GM19328 (cell line): ENCODE data around the gene HTR1D.
"Not testable (repeated sequence)": the region's sequence is repeated elsewhere in the genome, so short reads cannot be mapped to it uniquely, and the experiment has no call there.

Experiments
- ATAC-seq: cut with Tn5 transposase; IDR thresholded peaks from one replicate; pipeline ENCODE4 v1.9.1; 2021; ENCODE audit warnings: mild to moderate bottlenecking, moderate library complexity; ENCODE audit not compliant: unreplicated experiment

HTR1D gene

DNA sequence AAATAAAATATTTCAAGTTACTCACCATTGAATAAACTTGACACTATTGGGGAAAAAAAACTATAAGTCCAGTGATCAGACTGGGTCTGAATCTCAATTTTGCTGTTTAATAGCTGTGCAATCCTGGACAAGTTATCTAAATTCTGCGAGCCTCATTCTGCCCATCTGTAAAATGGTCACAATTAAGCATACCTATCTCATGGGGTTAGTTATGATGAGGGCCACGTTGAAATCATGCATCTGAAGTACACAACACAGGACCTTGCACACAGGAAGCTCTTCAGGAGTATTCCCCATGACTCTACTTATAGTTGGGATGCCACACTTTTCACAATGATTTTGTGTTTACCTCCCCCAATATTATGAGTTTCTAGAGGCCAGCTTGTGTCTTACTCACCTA is 3.8 kb upstream of the HTR1D start:
- ATAC-seq = no peak

DNA sequence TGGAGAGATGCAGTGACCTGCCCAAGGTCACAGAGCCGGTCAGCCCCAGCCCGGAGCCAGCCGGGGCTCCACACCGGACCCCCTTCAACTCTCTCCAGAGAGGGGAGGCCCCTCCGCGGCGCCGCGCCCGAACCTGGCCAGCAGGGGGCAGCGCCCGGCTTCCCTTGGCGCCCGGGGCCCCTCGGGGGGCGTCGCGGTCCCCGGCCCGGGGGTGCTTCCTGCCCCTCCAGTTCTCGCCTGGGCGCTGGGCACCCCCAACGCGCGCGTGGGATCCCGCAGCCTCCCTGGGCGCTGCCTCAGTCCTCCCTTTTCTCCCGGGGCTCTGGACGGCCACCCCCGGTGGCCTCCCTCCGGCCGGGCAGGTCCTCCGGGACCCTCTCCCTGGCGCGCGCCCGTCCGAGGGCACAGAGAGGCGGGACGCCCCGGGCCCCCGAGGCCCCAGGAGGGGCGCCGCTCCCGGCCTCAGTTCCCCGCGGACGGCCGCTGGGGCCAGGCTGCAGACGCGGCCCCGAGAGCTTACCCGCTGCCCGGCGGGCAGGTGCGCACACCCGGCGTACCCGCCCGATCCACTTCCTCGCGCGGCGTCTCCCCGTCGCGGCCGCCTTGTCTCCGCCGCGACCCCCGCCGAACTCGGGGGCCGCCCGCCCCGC is 406 bp downstream of the HTR1D start:
- no peak for ATAC-seq

DNA sequence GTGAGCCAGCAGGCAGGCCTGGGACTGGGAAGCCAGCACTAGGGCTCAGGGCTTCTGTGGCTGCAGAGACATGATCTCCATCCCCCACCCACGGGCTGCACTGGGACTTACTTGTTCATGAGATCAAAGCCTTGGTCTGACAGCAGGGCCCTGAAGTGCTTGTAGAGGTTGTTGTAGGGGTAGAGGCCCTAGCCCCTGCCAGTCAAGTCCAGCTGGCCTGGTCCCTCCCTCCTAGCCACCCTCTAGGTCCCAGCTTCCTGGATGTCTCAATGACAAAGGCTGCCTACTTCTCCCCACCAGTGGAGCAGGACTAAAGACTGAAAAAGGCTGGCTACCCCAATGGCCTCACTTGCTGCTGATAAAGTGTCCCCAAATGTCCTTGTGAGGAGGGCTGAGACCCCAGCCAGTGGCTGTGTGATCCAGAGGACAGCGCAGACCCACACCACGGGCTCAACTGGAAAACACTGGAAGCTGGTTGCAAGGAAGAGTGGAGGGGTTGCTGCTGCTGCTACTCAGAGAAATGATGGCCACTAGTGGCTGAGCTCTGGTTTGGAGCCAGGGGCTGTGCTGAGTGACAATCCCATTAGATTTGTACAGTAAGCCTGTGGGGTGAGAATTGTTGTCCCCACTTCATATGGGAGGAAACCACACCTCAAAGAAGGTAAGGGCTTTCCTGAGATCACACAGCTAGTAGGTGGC is 1.4 kb downstream of the HTR1D start:
- ATAC-seq = no peak

DNA sequence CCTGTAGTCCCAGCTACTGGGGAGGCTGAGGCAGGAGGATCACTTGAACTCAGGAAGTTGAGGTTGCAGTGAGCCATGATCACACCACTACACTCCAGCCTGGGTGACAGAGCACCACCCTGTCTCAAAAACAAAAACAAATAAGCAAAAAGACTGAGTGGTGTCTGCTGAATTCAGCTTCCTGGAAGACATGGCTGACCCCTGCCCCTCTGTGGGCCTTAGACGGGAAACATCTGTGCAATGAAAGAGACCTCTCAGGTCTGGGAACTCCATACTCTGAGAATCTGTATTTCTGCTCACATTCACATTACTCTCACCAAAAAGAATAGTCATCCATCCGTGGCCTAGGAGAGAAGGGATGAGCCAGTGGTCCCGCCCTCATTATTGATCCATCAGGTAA is 2.0 kb downstream of the HTR1D start:
- no peak for ATAC-seq

DNA sequence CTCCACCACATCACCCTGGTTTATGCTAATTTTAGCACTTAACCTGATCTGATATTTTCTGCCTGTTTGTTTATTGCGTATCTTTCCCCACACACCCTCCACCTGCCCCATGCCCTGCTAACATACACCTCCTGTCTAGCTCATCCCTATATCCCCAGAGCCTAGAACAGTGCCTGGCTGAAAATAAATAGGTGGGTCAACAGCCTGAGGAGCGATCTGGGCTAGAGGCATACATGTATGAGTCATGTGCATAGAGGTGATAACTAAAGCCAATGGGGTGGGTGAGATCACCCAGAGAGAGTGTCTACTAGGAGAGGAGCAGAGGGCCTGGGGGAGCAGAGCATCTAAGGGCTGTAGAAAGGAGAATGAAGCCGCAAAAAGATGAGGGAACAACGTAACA is 2.7 kb downstream of the HTR1D start:
- no peak for ATAC-seq

DNA sequence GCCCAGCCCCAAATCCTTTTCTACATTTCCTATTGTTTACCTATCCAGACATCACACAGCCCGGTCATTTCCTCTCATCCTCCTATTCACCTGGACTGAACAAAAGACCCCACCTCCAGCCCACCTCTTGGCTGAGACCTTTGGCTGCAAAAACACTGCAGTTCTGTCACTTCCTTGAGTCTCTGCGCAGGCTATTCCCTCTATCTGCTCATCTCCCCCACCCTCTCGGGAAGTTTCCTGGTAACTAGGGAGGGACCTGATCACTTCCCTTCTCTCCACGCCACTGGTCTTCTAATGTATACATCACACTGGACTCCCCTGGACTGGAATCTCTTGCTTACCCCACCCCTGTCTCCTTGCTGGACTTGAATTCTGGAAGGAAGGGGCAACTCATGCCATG is 5.3 kb downstream of the HTR1D start:
- ATAC-seq = no peak

DNA sequence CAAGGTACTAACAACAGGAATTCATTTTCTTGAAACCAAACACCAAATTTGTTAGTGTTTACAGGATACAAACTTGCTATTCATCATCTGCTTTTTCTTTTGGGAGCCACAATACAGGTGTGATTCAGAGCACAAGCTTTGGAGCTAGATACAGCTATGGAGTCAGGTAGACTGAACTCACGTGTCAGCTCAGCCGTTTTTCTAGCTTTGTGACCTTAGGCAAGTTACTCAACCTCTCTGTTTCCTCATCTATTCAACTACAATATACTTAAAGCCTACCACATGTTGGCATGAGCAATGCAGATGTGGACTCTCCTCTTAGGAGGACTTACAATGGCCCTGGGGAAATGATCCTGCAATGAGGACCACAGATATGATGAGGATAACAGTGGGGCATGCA is 6.3 kb downstream of the HTR1D start:
- no peak for ATAC-seq

DNA sequence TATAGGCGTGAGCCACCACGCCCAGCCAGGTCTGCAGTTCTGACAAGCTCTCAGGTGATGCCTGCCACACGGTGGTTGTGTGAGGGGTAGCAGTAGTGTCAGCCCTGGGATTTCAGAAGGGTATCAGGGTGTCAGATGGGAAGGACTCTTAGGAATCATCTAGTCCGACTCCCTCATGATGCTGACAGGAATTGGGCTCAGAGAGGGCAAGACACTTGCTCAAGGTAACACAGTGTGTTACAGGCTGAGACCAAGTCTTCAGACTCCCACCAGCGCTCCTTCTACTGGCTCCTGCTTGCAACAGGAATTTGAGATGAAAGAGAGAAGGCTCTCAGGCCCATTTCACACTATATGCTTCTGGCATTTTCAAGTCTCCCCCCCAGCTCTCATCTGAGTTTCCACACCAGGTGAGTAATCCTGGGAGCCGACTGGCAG is 6.9 kb downstream of the HTR1D start:
- ATAC-seq = no peak

DNA sequence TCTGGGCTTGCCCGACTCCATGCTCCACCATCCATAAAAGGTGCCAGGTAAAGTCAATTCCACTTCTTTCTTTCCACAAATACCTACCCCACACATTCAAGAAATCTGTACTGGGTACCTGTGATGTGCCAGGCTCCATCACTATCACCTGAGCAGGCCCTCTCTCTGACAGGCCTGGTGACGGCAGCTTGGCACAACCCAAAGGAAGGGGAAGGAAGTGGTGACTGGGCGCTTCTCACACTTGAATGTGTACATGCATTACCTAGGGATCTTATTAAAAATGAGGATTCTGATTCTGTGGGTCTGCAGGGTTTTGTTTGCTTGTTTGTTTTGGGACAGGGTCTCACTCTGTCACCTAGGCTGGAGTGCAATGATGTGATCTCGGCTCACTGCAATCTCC is 7.5 kb downstream of the HTR1D start:
- ATAC-seq = no peak

DNA sequence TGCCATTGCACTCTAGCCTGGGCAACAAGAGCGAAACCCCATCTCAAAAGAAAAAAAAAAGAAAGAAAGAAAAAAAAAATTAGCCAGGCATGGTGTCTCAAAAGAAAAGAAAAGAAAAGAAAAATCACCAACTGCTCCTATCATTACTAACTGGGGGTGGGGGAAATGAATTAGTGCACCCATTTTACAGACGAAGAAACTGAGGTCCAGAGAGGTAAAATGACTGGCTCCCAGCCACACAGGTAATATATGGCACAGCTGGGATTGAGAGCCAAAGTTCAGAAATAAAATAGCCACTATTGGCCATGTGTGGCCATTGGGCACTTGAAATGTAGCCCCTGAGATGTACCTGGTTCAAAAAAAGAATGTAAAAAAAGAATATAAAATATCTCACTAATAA is 8.8 kb downstream of the HTR1D start:
- no peak for ATAC-seq

DNA sequence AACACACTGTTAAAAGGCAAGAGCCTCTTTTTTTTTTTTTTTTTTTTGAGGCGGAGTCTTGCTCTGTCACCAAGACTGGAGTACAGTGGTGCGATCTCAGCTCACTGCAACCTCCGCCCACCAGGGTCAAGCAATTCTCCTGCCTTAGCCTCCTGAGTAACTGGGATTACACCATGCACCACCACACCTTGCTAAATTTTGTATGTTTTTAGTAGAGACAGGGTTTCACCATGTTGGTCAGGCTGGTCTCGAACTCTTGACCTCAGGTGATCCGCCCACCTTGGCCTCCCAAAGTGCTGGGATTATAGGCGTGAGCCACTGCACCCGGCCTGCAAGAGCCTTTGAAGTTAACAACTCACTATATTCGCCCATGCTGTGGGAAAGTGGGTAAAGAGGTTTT is 9.6 kb downstream of the HTR1D start:
- not testable (repeated sequence) for ATAC-seq

DNA sequence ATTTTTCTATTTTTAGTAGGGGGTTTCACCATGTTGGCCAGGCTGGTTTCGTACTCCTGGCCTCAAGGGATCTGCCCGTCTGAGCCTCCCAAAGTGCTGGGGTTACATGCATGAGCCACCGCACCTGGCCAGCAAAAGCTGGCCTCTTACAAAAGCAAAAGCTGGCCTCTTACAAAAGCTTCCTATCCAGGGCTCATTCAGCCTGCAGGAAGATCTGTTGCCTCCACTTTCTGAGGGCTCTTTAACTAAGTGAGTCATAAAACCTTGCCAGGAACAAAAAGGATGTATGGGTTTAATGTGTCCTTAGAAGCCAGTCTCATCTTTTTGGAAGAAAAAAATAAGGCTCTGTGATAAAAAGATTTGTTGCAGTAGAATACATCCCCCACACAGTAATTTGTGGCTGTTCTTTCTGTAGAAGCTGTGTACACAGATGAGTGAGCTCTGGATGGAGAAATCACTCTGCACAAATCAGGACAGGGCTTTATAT is 15.0 kb downstream of the HTR1D start:
- ATAC-seq = no peak

DNA sequence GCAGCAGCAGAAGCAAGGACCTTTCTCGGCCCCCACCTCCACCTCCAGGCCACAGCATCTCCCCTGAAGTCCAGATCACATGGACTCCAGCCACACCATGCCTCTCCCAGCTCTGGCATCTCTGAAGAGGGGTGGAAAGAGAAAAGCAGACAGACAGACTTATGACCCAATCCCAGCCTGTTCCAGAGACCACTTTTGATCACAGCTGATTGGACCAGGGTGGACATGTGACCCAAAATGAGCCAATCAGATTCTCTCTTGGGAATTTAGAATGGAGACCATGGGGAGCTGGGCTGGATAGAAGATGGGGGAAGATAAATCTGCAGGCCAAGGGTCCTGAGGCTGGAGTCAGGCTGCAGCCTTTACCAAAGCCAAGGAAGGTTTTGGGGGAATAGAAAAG is 16.4 kb downstream of the HTR1D start:
- ATAC-seq = no peak

DNA sequence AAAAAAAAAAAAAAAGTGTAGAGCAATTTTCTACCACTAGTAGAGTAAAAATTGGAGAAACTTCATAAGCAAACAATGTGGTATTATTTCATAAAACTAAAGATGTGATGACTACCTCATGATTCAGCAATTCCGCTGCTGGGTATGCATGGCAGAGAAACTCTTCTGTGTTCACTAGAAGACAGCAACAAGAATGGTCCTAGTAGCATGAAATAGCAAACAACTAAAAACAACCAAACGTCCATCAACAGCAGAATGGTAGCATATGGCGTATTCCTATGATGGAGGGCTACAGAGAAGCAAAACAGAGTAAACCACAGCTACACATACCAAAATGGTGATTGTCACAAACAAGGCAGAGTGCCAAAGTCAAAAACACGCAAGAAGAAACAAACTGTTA is 18.9 kb downstream of the HTR1D start:
- ATAC-seq = no peak

DNA sequence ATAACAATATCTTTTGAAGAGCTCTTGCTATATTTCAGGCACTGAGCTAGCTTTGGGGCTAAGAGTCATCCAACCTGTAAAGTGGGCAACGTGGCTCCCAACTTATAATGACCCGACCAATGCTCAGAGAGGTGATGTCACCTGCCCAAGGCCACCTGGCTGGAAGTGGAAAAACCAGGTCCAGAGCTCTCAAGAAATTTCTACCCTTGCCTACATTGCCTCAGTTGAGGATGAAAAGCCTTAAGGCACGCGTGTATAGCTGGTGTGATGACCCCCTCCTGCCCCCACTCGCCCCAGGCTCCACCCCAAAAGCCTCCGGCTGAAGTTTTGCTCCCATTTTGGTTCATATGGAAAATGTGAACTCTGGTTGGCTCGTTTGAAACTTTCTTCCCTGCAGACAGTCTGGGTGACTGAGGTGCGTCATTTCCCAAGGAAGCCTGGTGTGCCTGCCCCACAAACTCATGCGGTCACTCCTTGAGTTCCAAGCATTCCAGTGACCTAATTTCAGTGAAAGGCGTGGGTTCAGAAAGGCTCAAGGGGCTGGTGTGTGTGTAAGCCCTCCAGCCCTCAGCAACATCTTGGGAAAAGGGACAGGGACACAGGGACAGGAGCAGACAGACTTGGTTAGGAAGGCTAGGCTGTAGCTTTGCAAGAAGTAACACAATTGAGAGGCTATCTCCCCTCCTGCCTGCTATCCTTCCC is 20.5 kb downstream of the HTR1D start:
- no peak for ATAC-seq

DNA sequence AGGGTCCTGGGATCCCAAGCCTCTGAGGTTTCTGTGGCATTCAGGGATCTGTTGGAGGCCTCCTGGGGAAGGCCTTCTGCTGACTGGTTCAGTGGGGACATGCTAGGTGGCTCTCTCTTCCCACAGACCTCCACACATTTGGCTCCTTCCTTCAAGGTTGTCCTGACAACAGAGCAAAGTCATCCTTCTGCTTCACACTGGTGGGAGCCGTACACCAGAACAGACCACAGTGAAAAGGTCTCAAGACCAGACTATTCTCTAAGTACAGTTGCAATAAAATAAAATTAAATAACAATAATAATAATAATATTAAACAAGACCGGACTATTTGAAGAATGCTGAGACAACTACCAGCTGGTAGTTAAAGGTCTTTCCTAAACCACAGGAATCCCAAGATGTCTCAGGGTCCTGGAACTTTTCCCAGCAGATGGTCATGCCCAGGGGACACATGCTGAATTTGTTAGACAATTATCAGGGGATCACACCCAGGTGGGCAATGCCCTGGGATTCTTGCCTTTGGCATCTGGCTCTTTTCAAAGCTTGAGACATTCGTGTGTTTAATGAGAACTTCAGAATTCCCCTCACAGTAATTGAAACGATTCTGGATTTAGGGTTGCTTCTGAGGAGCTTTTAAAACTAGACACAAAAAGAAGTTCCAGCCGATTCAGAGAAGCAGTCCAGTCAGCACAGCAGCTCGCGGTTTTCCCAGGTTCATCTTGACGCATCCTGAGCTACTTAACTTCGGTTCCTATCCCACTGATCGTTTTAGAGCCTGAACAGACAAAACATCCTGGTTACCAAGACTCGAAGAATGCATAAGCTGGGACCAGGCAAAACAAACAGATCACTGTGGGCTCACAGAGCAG is 22.9 kb downstream of the HTR1D start:
- no peak for ATAC-seq

DNA sequence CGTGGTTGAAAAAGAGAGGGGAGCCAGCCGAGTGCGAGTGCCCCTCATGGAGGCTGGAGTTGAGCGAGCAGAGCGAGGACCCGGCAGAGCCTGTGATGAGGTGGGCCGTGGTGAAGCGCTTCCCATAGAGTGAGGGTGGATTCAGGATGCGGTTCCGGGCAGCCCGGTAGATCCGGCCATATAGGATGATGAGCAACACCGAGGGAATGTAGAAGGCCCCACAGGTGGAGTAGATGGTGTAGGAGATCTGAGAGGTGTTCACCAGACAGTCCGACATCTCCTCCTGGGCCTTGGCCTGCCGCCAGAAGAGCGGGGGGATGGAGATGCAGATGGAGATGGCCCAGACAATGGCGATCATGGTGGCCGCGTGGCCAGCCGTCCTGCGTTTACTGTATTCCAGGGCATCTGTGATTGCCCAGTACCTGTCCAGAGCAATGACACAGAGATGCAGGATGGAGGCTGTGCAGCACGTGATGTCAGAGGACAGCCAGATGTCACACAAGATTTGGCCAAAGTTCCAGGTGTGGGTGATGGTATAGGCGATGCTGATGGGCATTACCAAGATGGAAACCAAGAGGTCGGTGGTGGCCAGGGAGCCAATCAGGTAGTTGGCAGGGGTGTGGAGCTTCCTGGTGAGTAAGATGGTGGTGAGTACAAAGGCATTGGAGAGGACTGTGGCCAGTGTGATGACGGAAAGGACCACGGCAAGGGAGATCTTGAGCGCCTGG is 23.7 kb downstream of the HTR1D start:
- no peak for ATAC-seq

DNA sequence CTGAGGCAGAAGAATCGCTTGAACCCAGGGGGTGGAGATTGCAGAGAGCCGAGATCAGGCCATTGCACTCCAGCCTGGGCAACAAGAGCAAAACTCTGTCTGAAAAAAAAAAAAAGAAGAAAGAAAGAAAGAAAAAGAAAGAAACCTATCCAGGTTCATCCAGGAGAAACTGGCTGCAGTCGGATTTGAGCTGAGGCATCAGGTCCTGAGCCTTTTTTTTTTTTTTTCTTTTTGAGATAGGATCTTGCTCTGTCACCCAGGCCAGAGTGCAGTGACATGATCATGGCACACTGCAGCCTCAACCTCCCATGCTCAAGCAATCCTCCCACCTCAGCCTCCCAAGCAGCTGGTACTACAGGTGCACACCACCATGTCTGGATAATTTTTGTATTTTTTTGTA is 26.1 kb downstream of the HTR1D start:
- no peak for ATAC-seq

DNA sequence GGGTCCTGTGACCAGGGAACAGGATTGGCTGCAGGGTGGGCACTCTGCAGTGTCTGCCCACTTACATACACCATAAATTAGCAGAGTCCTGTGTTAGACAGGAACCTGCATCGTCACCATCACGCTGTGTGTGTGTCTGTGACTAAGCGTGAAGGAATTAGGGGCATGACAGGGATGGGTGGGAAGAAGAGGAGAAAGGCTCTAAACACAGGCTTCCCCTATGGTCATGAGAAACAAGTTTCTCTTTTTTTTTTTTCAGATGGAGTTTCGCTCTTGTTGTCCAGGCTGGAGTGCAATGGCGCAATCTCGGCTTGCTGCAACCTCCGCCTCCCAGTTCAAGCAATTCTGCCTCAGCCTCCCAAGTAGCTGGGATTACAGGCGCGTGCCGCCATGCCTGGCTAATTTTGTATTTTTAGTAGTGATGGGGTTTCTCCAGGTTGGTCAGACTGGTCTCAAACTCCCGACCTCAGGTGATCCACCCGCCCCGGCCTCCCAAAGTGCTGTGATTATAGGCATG is 28.3 kb downstream of the HTR1D start:
- ATAC-seq = not testable (repeated sequence)

DNA sequence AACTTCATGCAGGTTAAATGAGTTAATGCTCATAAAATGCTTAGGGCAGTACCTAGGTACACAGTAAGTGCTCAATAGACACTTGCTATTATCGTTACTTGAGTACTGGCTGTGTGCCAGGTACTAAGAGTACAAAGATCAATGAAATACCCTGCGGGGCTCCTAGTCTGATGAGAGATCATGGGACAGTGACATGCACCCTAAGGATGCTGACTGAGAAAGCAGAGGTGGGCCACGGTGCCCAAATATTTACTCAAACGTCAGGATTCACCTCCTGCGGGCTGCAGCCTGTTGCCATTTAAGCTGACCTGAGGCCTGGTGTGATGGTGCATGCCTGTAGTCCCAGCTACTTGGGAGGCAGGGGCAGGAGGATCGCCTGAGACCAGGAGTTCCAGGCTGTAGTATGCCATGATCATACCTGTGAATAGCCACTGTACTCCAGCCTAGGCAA is 28.8 kb downstream of the HTR1D start:
- no peak for ATAC-seq
